ENCODE measurements around the gene HS3ST6. TPM values are rescaled to one million over a fixed set of nuclear protein-coding genes. Genes with fewer than 3 reads are reported as not detected.

HS3ST6 gene
- total RNA-seq, 1 donor from 2014 or later = not detected

DNA sequence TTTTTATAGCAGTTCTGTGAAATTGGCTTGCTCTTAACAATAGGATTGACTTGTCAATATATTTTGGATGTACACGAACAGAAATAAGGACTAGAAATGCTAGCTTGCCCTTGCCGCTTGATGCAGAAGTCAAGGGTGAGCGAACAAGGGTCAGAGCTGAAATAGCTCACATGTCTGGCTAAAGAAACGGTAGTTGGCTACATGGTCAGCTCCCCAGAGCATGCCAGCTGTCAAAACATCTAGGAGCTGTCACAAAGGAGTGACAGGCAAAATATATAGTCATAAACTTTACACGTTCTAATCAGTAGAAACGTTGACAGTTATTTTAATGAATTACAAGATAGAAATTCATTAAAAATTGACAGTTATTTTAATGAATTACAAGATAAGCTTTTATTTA lies 43.4 kb downstream of the HS3ST6 start:
- Mint-ChIP-seq H3K4me1 (ENCODE audit: unreplicated experiment) (no peaks in the 10 kb centered on the region), H3K27ac (ENCODE audit: unreplicated experiment) (no peak overlapping the region), H3K9me3 (ENCODE audit: unreplicated experiment) (no peaks in the 10 kb centered on the region), H3K36me3 (ENCODE audit: low read depth, unreplicated experiment) (no peaks in the 10 kb centered on the region), H3K27me3 (ENCODE audit: unreplicated experiment) (peaks cover 1% of the 10 kb centered on the region), H3K4me3 (ENCODE audit: unreplicated experiment) (no peak overlapping the region)
- TF ChIP-seq, protein P1, sequence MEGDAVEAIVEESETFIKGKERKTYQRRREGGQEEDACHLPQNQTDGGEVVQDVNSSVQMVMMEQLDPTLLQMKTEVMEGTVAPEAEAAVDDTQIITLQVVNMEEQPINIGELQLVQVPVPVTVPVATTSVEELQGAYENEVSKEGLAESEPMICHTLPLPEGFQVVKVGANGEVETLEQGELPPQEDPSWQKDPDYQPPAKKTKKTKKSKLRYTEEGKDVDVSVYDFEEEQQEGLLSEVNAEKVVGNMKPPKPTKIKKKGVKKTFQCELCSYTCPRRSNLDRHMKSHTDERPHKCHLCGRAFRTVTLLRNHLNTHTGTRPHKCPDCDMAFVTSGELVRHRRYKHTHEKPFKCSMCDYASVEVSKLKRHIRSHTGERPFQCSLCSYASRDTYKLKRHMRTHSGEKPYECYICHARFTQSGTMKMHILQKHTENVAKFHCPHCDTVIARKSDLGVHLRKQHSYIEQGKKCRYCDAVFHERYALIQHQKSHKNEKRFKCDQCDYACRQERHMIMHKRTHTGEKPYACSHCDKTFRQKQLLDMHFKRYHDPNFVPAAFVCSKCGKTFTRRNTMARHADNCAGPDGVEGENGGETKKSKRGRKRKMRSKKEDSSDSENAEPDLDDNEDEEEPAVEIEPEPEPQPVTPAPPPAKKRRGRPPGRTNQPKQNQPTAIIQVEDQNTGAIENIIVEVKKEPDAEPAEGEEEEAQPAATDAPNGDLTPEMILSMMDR (IDR thresholded peaks at IDR 0.05; ENCODE audit: unreplicated experiment) = no peak
- no peak for DNase-seq (ENCODE audit: low spot score)

DNA sequence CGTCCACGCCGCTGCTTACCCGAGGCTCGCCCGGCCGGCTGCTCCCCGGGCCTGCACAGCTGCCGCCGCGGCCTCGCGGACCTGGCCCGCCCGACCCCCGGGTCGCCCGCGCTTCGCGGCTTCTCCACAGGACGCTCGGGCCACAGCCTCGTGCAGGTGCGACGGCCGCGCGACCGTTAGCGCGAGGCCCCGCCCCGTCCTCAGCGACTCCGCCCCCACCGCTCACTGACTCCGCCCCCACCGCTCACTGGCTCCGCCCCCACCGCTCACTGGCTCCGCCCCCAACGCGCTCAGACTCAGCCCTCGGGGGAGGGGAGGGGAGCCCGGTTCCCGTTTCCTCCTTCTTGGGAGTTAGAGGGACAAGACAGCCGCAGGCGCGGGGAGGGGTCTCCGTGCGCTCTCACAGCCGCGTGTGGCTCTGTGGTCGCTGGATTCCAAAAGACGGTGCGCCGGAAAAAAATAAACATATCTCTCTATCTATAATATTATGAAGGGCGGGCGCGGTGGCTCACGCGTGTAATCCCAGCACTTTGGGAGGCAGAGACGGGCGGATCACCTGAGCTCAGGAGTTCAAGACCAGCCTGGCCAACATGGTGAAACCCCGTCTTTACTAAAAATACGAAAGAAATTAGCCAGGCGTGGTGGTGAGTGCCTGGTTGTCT lies 46.1 kb downstream of the HS3ST6 start, which contains the start of gene MEIOB:
Gene MEIOB (minus strand): TSS at position 191 of the 662 bp plus-strand sequence. CDS start 3,989 bp downstream, outside the sequence.
- Mint-ChIP-seq H3K27me3 (ENCODE audit: unreplicated experiment) (peaks cover 1% of the 10 kb centered on the region), H3K4me3 (ENCODE audit: unreplicated experiment) (no peak within 1 kb of the TSS), H3K9me3 (ENCODE audit: unreplicated experiment) (no peaks in the 10 kb centered on the region), H3K27ac (ENCODE audit: unreplicated experiment) (no peak within 1 kb of the TSS), H3K36me3 (ENCODE audit: low read depth, unreplicated experiment) (no peaks in the 10 kb centered on the region), H3K4me1 (ENCODE audit: unreplicated experiment) (no peaks in the 10 kb centered on the region)
- DNase-seq (ENCODE audit: low spot score) = peak; percentile 60
- TF ChIP-seq, protein P1 (IDR thresholded peaks at IDR 0.05; ENCODE audit: unreplicated experiment) = no peak

DNA sequence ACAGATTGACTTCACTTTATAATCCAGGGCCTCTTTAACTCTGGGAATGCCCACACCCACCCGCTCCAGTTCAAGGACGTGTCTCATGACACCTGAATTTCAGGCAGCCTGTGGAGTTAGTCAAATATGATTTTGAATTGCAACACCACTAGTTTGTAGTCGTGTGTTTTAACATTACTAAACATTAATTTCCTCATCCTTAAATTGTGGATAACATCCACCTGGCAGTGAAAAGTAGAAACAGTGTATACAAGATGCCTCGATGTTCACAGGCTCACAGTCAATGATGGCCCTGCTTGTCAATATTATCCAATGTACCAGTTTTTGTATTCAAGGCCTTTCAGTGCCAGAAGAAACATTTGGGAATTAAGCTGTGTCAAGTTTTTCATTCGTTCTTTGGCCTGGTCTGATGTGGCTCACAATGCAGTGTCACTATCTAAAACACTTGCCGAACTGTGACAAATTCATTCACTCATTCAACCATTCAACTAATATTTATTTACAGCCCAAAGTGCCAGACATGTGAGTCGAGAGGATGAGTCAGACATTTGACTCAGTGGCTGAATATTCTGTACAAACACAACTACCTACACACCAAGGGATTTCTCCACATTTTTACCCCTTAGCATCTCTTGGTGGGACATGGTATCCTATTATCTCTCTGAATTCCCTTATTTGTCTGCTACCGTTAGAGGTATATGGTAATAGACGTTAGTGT lies 47.7 kb downstream of the HS3ST6 start:
- H3K9me3 Mint-ChIP-seq (ENCODE audit: unreplicated experiment) = no peaks in the 10 kb centered on the region
- no peak overlapping the region for H3K4me3 Mint-ChIP-seq (ENCODE audit: unreplicated experiment)
- H3K36me3 Mint-ChIP-seq (ENCODE audit: low read depth, unreplicated experiment) = no peaks in the 10 kb centered on the region
- H3K27me3 Mint-ChIP-seq (ENCODE audit: unreplicated experiment) = peaks cover 1% of the 10 kb centered on the region
- TF ChIP-seq, protein P1 (IDR thresholded peaks at IDR 0.05; ENCODE audit: unreplicated experiment) = no peak
- H3K27ac Mint-ChIP-seq (ENCODE audit: unreplicated experiment) = no peak overlapping the region
- no peaks in the 10 kb centered on the region for H3K4me1 Mint-ChIP-seq (ENCODE audit: unreplicated experiment)
- no peak for DNase-seq (ENCODE audit: low spot score)

GRCh38 chr16:1865902-1866690 lies 52.1 kb downstream of the HS3ST6 start:
- no peaks in the 10 kb centered on the region for H3K27me3 Mint-ChIP-seq (ENCODE audit: unreplicated experiment)
- TF ChIP-seq, protein P1 (IDR thresholded peaks at IDR 0.05; ENCODE audit: unreplicated experiment) = no peak
- no peak for DNase-seq (ENCODE audit: low spot score)
- no peak overlapping the region for H3K4me3 Mint-ChIP-seq (ENCODE audit: unreplicated experiment)
- no peaks in the 10 kb centered on the region for H3K4me1 Mint-ChIP-seq (ENCODE audit: unreplicated experiment)
- H3K9me3 Mint-ChIP-seq (ENCODE audit: unreplicated experiment) = no peaks in the 10 kb centered on the region
- no peaks in the 10 kb centered on the region for H3K36me3 Mint-ChIP-seq (ENCODE audit: low read depth, unreplicated experiment)
- no peak overlapping the region for H3K27ac Mint-ChIP-seq (ENCODE audit: unreplicated experiment)
